GM12878 (cell line): ENCODE measurements around the gene C9orf50. TPM values are rescaled to one million over a fixed set of nuclear protein-coding genes. Genes with fewer than 3 reads are reported as not detected.

Source experiments
- ATAC-seq: fragments of 200-7000 bp; cut with Tn5 transposase; 3 replicates; pipeline ENCODE4 v1.9.1; 2020; ENCODE audit warnings: mild to moderate bottlenecking, moderate library complexity
- BruUV-seq: library from RNA; stranded (reverse); fragments of 400-500 nt; replicated peaks from 2 replicates; lab custom pipeline; 2021; lab: Mats Ljungman, UMichigan
- CTCF ChIA-PET: fragments of 300-600 bp; sonication (Branson Sonifier 250); formaldehyde crosslinking; extraction: SDS; loops from one replicate; lab custom pipeline; 2021; ENCODE audit warnings: inconsistent platforms; lab: Yijun Ruan, JAX
- POLR2A ChIA-PET: fragments of 350-600 bp; formaldehyde crosslinking; extraction: SDS; loops from one replicate; lab custom pipeline; 2021; ENCODE audit warnings: inconsistent platforms; lab: Charles Lee
- RAD21 ChIA-PET: fragments of 300-600 bp; sonication (Branson Sonifier 250); formaldehyde crosslinking; loops from one replicate; lab custom pipeline; 2023; ENCODE audit warnings: antibody characterized with exemption; ENCODE audit not compliant: unreplicated experiment; lab: Charles Lee
- SMC1A ChIA-PET: fragments of 300-600 bp; sonication (Branson Sonifier 250); formaldehyde crosslinking; loops from one replicate; lab custom pipeline; 2023; ENCODE audit not compliant: unreplicated experiment, uncharacterized antibody; lab: Charles Lee
- DNase-seq: peaks from one replicate; pipeline ENCODE4 v3.0.0-alpha.2; 2011; ENCODE audit warnings: low read depth, low spot score
- FAIRE-seq: peaks from 3 replicates; lab custom pipeline; 2011; peaks lifted over from hg19 to GRCh38; lab: Jason Lieb, UNC
- H2AFZ ChIP-seq: 2 replicates; pipeline ENCODE4 v1.6.0; 2011; ENCODE audit warnings: low read depth, low read length, control low read depth; ENCODE audit not compliant: control insufficient read depth
- H3K27ac ChIP-seq: 2 replicates; pipeline ENCODE4 v1.5.1; 2011; ENCODE audit warnings: control low read depth; ENCODE audit not compliant: control insufficient read depth, insufficient read depth
- H3K27me3 ChIP-seq, 2 experiments: replicated peaks in 1 of 2; 2 replicates each; pipeline versions ENCODE4 v1.6.0 to v1.6.1; 2011; ENCODE audit warnings: low read length in 1 of 2; ENCODE audit not compliant: control insufficient read depth in 2 of 2, insufficient read depth in 2 of 2
- H3K36me3 ChIP-seq, 2 experiments: 2 replicates each; pipeline ENCODE4 v1.5.1; 2011; ENCODE audit warnings: low read length in 1 of 2; ENCODE audit not compliant: control insufficient read depth in 2 of 2, insufficient read depth in 2 of 2
- H3K4me1 ChIP-seq: 2 replicates; pipeline ENCODE4 v1.6.1; 2011; ENCODE audit warnings: mild to moderate bottlenecking, low read length, moderate library complexity, mixed read lengths; ENCODE audit not compliant: control insufficient read depth, insufficient read depth
- H3K4me2 ChIP-seq: 2 replicates; pipeline ENCODE4 v1.6.0; 2011; ENCODE audit warnings: control low read depth; ENCODE audit not compliant: control insufficient read depth, insufficient read depth
- H3K4me3 ChIP-seq: fragments of 200-600 bp; sonication (generic); 2 replicates; pipeline ENCODE4 v1.5.1; 2016
- H3K79me2 ChIP-seq: 2 replicates; pipeline ENCODE4 v1.6.0; 2011; ENCODE audit warnings: low read length; ENCODE audit not compliant: control insufficient read depth, insufficient read depth
- H3K9ac ChIP-seq: 2 replicates; pipeline ENCODE4 v1.8.0; 2011; ENCODE audit warnings: low read length, control low read depth, mixed read lengths; ENCODE audit not compliant: control insufficient read depth, insufficient read depth
- H3K9me3 ChIP-seq: replicated peaks from 3 replicates; pipeline ENCODE4 v1.5.1; 2011; ENCODE audit warnings: mild to moderate bottlenecking, low read length; ENCODE audit not compliant: control insufficient read depth, insufficient read depth
- H4K20me1 ChIP-seq: 2 replicates; pipeline ENCODE4 v1.6.0; 2011; ENCODE audit not compliant: control insufficient read depth, insufficient read depth
- SMARCA5 ChIP-seq: fragments of 450-650 bp; IDR thresholded peaks from 2 replicates; pipeline ENCODE4 v1.6.1; 2017; ENCODE audit warnings: mild to moderate bottlenecking
- USF1 ChIP-seq: IDR thresholded peaks from 2 replicates; pipeline ENCODE4 v1.6.1; 2011; ENCODE audit warnings: borderline replicate concordance, low read depth, mild to moderate bottlenecking, moderate library complexity, mixed read lengths, low read length; ENCODE audit not compliant: insufficient read depth; ENCODE audit errors: extremely low read length
- WGBS: methylation state at CpG from one replicate; pipeline ENCODE4 v1.1.6; 2016; ENCODE audit warnings: low lambda C conversion rate; ENCODE audit not compliant: insufficient replicate concordance, insufficient coverage; ENCODE audit errors: missing lambda C conversion rate; 5-methylcytosine and 5-hydroxymethylcytosine counted together
- in situ Hi-C: fragments of 300-500 bp; cut with MboI; formaldehyde crosslinking; loops from 9 replicates; pipeline ENCODE4 v1.14.3; 2018; ENCODE audit warnings: mixed read lengths
- intact Hi-C: fragments of 100-400 bp; cut with micrococcal nuclease; formaldehyde crosslinking; loops from one replicate; pipeline ENCODE4 v1.14.2; 2022; ENCODE audit not compliant: unreplicated experiment
- polyA plus RNA-seq, 11 experiments: library from polyadenylated mRNA; depleted of rRNA in 4 of 11; unstranded in 6 of 11; stranded (reverse) in 5 of 11; fragments of >200 nt; fragmentation: Nextera tagmentation in 4 of 11; fragmentation: Illumina TruSeq in 1 of 11; extraction: Ambion mirVana in 4 of 11; extraction: Trizol in 1 of 11; gene quantifications; 1 replicate in 1 of 11; 2 replicates in 10 of 11; pipeline versions ENCODE4 v1.2.1 to v1.2.3, GENCODE V29; 2011 to 2016; ENCODE audit warnings: inconsistent platforms in 2 of 11, missing spikeins in 2 of 11, low read depth in 1 of 11
- total RNA-seq, 4 experiments: library from RNA; depleted of rRNA in 3 of 4; stranded (reverse); fragments of >200 nt in 3 of 4; fragmentation: Illumina TruSeq in 1 of 4; extraction: Trizol in 1 of 4; gene quantifications; 2 replicates each; pipeline versions ENCODE4 v1.2.1 to v1.2.3, GENCODE V29; 2013 to 2021

Gene C9orf50
- total and polyA plus RNA-seq, 10 of the 15 experiments (the other 5 are each of a cell fraction or from before 2014, with no cell fraction given), result not detected

GRCh38 chr9:129581505-129582189 is 39.3 kb downstream of the C9orf50 start:
- SMC1A ChIA-PET, result interaction anchor here (0.8 to 11.0 kb wide), 11 partner anchors 9 to 441 kb away, joined by 3 to 75 read pairs (median 6); no protein-coding TSS in a partner anchor

More at GRCh38 chr9:129581505-129582189, 39.3 kb downstream of the C9orf50 start:
- POLR2A ChIA-PET, result interaction anchor here (1.2 to 6.1 kb wide), 5 partner anchors 11 to 441 kb away, joined by 3 to 70 read pairs (median 5); no protein-coding TSS in a partner anchor
- Histone ChIP-seq H3K36me3 (no peaks in the 10 kb centered on the region), H4K20me1 (no peaks in the 10 kb centered on the region), H3K4me2 (peak overlapping the region; percentile 61), H3K9ac (peak overlapping the region; percentile 34; the same call in 1 of the 2 replicates), H3K79me2 (peaks cover 3% of the 10 kb centered on the region), H3K4me1 (peaks cover 56% of the 10 kb centered on the region), H3K9me3 (peaks cover 1% of the 10 kb centered on the region; the same call in 1 of the 3 replicates), H3K4me3 (peak overlapping the region; percentile 5; the same call in 1 of the 2 replicates), H3K27me3 (no peaks in the 10 kb centered on the region), H2AFZ (no peak overlapping the region), H3K27ac (peak overlapping the region; percentile 51)
- 80% methylated on average over 3 of the region's 4 CpGs for WGBS
- FAIRE-seq (no peak), ATAC-seq (0 out of 3 replicates have a peak, but pooled peaks have one; percentile 15), DNase-seq (no peak)
- in situ Hi-C loops (no loop called here), intact Hi-C loops (no loop called here)
- no TSS peak for BruUV-seq
- RAD21 ChIA-PET, result interaction anchor here (1.0 to 9.7 kb wide), 5 partner anchors 15 to 441 kb away, joined by 3 to 61 read pairs (median 8); no protein-coding TSS in a partner anchor
- 0 out of 2 replicates have a peak, but pooled peaks have one; percentile 24 for TF ChIP-seq SMARCA5
- TF ChIP-seq USF1, result no peak
- CTCF ChIA-PET, result interaction anchor here (1.0 to 3.6 kb wide), 8 partner anchors 11 to 443 kb away, joined by 3 to 17 read pairs (median 7); partner anchors contain the start of gene NTMT1
